Testis (tissue), 3 donors: ENCODE results near the gene CKM. TPM values are rescaled to one million over a fixed set of nuclear protein-coding genes. Genes with fewer than 3 reads are reported as not detected.

Experiments used
- DNase-seq: peaks from one replicate; pipeline ENCODE4 v3.0.0-alpha.2; 2019
- H3K27ac ChIP-seq, 2 donors: fragments of 200-600 bp; sonication (generic); one replicate each; pipeline ENCODE4 v1.5.1; 2019
- H3K27me3 ChIP-seq: fragments of 200-600 bp; sonication (generic); one replicate; pipeline ENCODE4 v1.5.1; 2019
- H3K36me3 ChIP-seq: fragments of 200-600 bp; sonication (generic); one replicate; pipeline ENCODE4 v1.5.1; 2017; ENCODE audit warnings: low read depth; ENCODE audit errors: missing control alignments
- H3K4me1 ChIP-seq: fragments of 200-600 bp; sonication (generic); one replicate; pipeline ENCODE4 v1.5.1; 2019
- H3K4me3 ChIP-seq, 2 donors: fragments of 200-600 bp; sonication (generic); one replicate each; pipeline ENCODE4 v1.5.1; 2017 to 2019
- H3K9me3 ChIP-seq: fragments of 200-600 bp; sonication (generic); one replicate; pipeline ENCODE4 v1.5.1; 2017
- CTCF ChIP-seq, 3 experiments: fragments of 450-650 bp in 2 of 3; fragments of 200-600 bp in 1 of 3; sonication (generic) in 1 of 3; IDR thresholded peaks; one replicate each; pipeline ENCODE4 v1.5.1; 2016 to 2019; ENCODE audit warnings: antibody characterized with exemption in 3 of 3, mild to moderate bottlenecking in 2 of 3, moderate library complexity in 1 of 3
- POLR2A ChIP-seq: fragments of 450-650 bp; IDR thresholded peaks from one replicate; pipeline ENCODE4 v1.6.1; 2017; ENCODE audit warnings: antibody characterized with exemption, mild to moderate bottlenecking, moderate library complexity
- WGBS, 2 donors: methylation state at CpG; one replicate each; pipeline ENCODE4 v1.1.5; 2018; 5-methylcytosine and 5-hydroxymethylcytosine counted together
- intact Hi-C: fragments of 100-400 bp; cut with DNase I; formaldehyde crosslinking; loops from one replicate; pipeline ENCODE4 v1.15.1; 2023; ENCODE audit warnings: low total_unique reads
- polyA plus RNA-seq: library from polyadenylated mRNA; stranded (reverse); fragments of 350-450 nt; fragmentation: Illumina TruSeq; extraction: RNeasy Lipid Tissue Mini Kit (QIAGEN cat#74804); gene quantifications from one replicate; pipeline ENCODE4 v1.2.3, GENCODE V29; 2014; ENCODE audit warnings: low read depth, low replicate concordance; ENCODE audit not compliant: insufficient read depth
- total RNA-seq, 2 donors: library from RNA; depleted of rRNA; stranded (reverse); fragments of >200 nt; gene quantifications; one replicate each; pipeline ENCODE4 v1.2.3, GENCODE V29; 2016

The CKM gene
- total and polyA plus RNA-seq, 3 donors from 2014 or later, result 16.5 to 61.1 (median 22.4) TPM

GRCh38 chr19:45306040-45306439 lies 16.6 kb downstream of the CKM start:
- Histone ChIP-seq H3K27ac (no peak overlapping the region), H3K9me3 (no peaks in the 10 kb centered on the region), H3K4me1 (peaks cover 3% of the 10 kb centered on the region), H3K36me3 (no peaks in the 10 kb centered on the region), H3K27me3 (no peaks in the 10 kb centered on the region), H3K4me3 (no peak overlapping the region)
- WGBS, 2 donors, result 34 to 46% methylated on average over 9 of the region's 9 CpGs
- intact Hi-C loops, result no loop called here
- TF ChIP-seq POLR2A (no peak), CTCF (IDR thresholded peaks at IDR 0.05) (no peak)
- no peak for DNase-seq

GRCh38 chr19:45305421-45305820 lies 17.3 kb downstream of the CKM start:
- Histone ChIP-seq H3K27ac (no peak overlapping the region), H3K4me1 (peaks cover 3% of the 10 kb centered on the region), H3K36me3 (no peaks in the 10 kb centered on the region), H3K27me3 (no peaks in the 10 kb centered on the region), H3K9me3 (no peaks in the 10 kb centered on the region), H3K4me3 (no peak overlapping the region)
- 26% methylated on average over 5 of the region's 5 CpGs for WGBS, 2 donors
- intact Hi-C loops, result no loop called here
- DNase-seq, result no peak
- TF ChIP-seq CTCF (IDR thresholded peaks at IDR 0.05) (no peak), POLR2A (no peak)

GRCh38 chr19:45305007-45305406 lies 17.7 kb downstream of the CKM start:
- H3K4me1 ChIP-seq, result peaks cover 3% of the 10 kb centered on the region
- 55 to 75% methylated on average over 4 of the region's 4 CpGs for WGBS, 2 donors
- TF ChIP-seq CTCF (IDR thresholded peaks at IDR 0.05) (no peak), POLR2A (no peak)

GRCh38 chr19:45304141-45304926 lies 18.3 kb downstream of the CKM start:
- H3K36me3 ChIP-seq, result no peaks in the 10 kb centered on the region
- H3K4me1 ChIP-seq, result peaks cover 3% of the 10 kb centered on the region
- no peak overlapping the region for H3K27ac ChIP-seq
- H3K4me3 ChIP-seq, result no peak overlapping the region
- no peaks in the 10 kb centered on the region for H3K27me3 ChIP-seq
- intact Hi-C loops, result no loop called here
- TF ChIP-seq CTCF (IDR thresholded peaks at IDR 0.05) (no peak), POLR2A (no peak)
- DNase-seq, result no peak
- 60 to 72% methylated on average over 4 of the region's 4 CpGs for WGBS, 2 donors
- H3K9me3 ChIP-seq, result no peaks in the 10 kb centered on the region

More at GRCh38 chr19:45305007-45305406, 17.7 kb downstream of the CKM start:
- H3K4me3 ChIP-seq, result no peak overlapping the region
- no peaks in the 10 kb centered on the region for H3K27me3 ChIP-seq
- DNase-seq, result no peak
- no peaks in the 10 kb centered on the region for H3K9me3 ChIP-seq
- H3K36me3 ChIP-seq, result no peaks in the 10 kb centered on the region
- no peak overlapping the region for H3K27ac ChIP-seq
- intact Hi-C loops, result no loop called here
